ACC112 (cell line): ENCODE data around the gene TGM2.

Experiments
- H2AFZ ChIP-seq: fragments of 200-600 bp; sonication (generic); one replicate; pipeline ENCODE4 v1.6.0; 2017; ENCODE audit warnings: antibody characterized with exemption, low read length; ENCODE audit not compliant: unreplicated experiment
- H3K27ac ChIP-seq: fragments of 200-600 bp; sonication (generic); 2 replicates; pipeline ENCODE4 v1.5.1; 2014; ENCODE audit warnings: low read depth, mild to moderate bottlenecking, antibody characterized with exemption, low read length, moderate library complexity
- H3K27me3 ChIP-seq: fragments of 200-600 bp; sonication (generic); 2 replicates; pipeline ENCODE4 v1.6.1; 2014; ENCODE audit warnings: mild to moderate bottlenecking, antibody characterized with exemption, low read length, moderate library complexity, mixed read lengths; ENCODE audit not compliant: insufficient read depth
- H3K36me3 ChIP-seq: fragments of 200-600 bp; sonication (generic); 2 replicates; pipeline ENCODE4 v1.6.1; 2016; ENCODE audit warnings: mild to moderate bottlenecking, antibody characterized with exemption, low read length, moderate library complexity, mixed read lengths; ENCODE audit not compliant: insufficient read depth
- H3K4me1 ChIP-seq: fragments of 200-600 bp; sonication (generic); one replicate; pipeline ENCODE4 v1.6.1; 2016; ENCODE audit warnings: low read length, mixed read lengths; ENCODE audit not compliant: insufficient read depth, unreplicated experiment, control insufficient read depth
- H3K4me3 ChIP-seq: fragments of 200-600 bp; sonication (generic); 2 replicates; pipeline ENCODE4 v1.5.1; 2014; ENCODE audit warnings: mild to moderate bottlenecking, low read depth, low read length
- H3K79me2 ChIP-seq: fragments of 200-600 bp; sonication (generic); one replicate; pipeline ENCODE4 v1.6.0; 2016; ENCODE audit warnings: low read length; ENCODE audit not compliant: control insufficient read depth, unreplicated experiment, insufficient read depth

Gene TGM2

DNA sequence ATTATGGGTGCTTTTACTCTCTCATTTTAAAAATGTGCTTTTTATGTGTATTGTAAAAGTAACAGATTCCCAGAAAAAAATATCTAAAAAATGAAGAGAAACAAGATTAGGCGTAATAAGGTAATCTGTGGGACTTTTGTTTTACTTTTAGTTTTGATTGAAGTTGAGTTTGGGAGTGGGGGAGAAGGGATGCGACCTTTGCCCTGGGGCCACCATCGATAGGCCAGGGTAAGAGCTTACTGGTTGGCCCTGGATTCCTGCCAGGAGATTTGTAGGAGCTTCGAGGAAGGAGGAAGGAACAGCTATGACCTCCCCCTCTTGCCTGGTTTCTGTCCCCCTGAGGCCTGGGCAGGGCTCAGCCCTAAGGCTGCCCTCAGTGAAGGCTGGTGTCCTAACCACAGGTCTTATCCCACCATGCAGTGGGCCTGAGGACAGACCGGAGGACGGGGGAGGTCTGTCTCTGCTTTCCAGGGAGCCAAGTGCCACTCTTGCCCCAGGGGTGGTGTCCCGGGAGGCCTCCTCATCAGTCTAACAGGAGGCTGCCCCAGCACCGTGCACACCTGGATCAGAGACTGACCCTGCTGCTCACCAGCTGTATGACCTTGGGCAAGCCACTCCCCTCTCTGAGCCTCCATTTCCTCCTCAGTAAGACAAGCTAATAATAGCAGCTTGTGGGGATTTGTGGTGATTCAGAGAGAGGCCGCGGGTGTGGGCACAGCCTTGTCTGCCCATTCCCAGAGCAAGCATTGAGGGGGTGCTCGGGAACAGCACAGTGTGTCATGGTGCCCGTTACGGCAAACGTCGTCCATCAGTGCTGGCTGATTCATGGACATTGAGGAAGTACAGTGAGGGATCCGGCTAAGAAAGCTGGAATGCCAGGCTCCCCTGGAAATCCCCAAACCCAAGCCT lies 21.2 kb downstream of the TGM2 start:
- Histone ChIP-seq H3K4me1 (peaks cover 24% of the 10 kb centered on the region), H3K4me3 (no peak overlapping the region), H3K27me3 (no peaks in the 10 kb centered on the region), H3K79me2 (no peaks in the 10 kb centered on the region), H3K36me3 (no peaks in the 10 kb centered on the region), H3K27ac (peak overlapping the region; percentile 90), H2AFZ (peak overlapping the region; percentile 26)

- Histone ChIP-seq H3K27ac (peak overlapping the region; percentile 90; the same call in 1 of the 2 replicates), H3K27me3 (no peaks in the 10 kb centered on the region), H2AFZ (no peak overlapping the region), H3K4me3 (no peak overlapping the region), H3K4me1 (peaks cover 24% of the 10 kb centered on the region), H3K36me3 (no peaks in the 10 kb centered on the region), H3K79me2 (no peaks in the 10 kb centered on the region)
Observed at GRCh38 chr20:38143238-38143645, 21.8 kb downstream of the TGM2 start.

DNA sequence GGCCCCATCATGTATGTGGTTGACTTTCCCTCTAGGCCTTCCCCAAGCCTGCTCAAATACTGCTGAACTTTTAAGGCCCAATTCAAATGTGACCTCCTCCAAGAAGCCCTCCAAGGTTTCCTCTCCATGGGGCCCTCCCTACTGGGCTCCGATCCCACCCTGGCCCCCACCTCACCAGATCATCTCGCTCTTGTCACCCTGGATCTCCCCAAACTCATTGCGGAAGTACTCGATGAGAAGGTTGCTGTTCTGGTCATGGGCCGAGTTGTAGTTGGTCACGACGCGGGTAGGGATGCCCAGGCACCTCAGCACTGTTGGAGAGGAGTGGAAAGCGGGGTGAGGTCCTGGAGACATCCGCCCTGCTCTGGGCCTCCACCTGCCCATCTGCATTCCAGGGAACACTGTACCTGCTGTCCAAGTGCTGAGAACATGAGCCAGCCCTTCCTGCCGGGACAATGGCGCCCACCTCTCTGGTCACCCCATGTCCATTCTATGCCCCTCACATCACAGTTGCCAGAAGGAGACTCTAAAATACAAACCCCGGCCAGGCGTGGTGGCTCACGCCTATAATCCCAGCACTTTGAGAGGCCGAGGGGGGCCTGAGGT lies 23.1 kb downstream of the TGM2 start:
- Histone ChIP-seq H3K4me3 (no peak overlapping the region), H3K27ac (no peak overlapping the region), H3K36me3 (no peaks in the 10 kb centered on the region), H3K4me1 (peaks cover 24% of the 10 kb centered on the region), H3K27me3 (no peaks in the 10 kb centered on the region), H3K79me2 (no peaks in the 10 kb centered on the region), H2AFZ (no peak overlapping the region)

GRCh38 chr20:38141204-38141888 lies 23.7 kb downstream of the TGM2 start:
- no peaks in the 10 kb centered on the region for H3K36me3 ChIP-seq

GRCh38 chr20:38139977-38140753 lies 24.9 kb downstream of the TGM2 start:
- Histone ChIP-seq H2AFZ (no peak overlapping the region), H3K79me2 (no peaks in the 10 kb centered on the region), H3K27me3 (no peaks in the 10 kb centered on the region), H3K4me1 (peaks cover 25% of the 10 kb centered on the region), H3K36me3 (no peaks in the 10 kb centered on the region), H3K4me3 (no peak overlapping the region), H3K27ac (no peak overlapping the region)

More at GRCh38 chr20:38141204-38141888, 23.7 kb downstream of the TGM2 start:
- Histone ChIP-seq H3K79me2 (no peaks in the 10 kb centered on the region), H3K27ac (no peak overlapping the region), H3K4me1 (peaks cover 24% of the 10 kb centered on the region), H2AFZ (no peak overlapping the region), H3K27me3 (no peaks in the 10 kb centered on the region), H3K4me3 (no peak overlapping the region)

GRCh38 chr20:38139156-38139912 lies 25.7 kb downstream of the TGM2 start:
- Histone ChIP-seq H3K4me1 (peaks cover 25% of the 10 kb centered on the region), H3K4me3 (no peak overlapping the region), H2AFZ (no peak overlapping the region)

DNA sequence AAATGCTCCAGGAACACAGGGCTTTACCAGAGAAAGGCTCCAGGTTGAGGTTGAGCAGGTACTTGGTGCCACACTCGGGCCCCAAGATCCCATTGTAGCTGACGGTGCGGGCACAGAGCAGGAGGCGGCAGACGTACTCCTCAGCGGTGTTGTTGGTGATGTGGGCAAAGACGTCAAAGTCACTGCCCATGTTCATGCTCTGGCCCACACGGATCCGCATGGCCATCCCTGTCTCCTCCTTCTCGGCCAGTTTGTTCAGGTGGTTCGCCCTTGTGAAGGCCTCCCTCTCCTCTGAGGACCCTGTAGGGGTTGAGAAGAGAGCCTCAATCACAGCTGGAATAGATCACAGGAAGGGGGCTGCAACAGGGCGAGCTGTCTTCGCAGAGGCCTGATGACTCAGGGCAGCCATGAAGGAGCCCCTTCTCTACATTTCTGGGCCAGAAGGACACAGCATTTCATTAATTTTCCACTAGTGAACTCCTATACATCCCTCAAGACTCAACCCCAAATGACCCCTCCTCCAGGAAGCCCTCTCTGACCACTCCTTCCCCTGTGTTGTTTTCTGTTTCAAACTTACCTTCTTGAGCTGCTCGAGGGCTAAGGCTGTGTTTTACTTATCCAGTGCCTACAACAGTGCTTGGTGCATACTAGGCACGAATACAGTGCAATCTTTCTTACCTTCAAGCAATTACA lies 26.8 kb downstream of the TGM2 start:
- no peak overlapping the region for H3K27ac ChIP-seq
- H2AFZ ChIP-seq = no peak overlapping the region
- H3K79me2 ChIP-seq = no peaks in the 10 kb centered on the region
- H3K4me1 ChIP-seq = peaks cover 20% of the 10 kb centered on the region
- H3K27me3 ChIP-seq = no peaks in the 10 kb centered on the region
- H3K4me3 ChIP-seq = no peak overlapping the region
- H3K36me3 ChIP-seq = no peaks in the 10 kb centered on the region

More at GRCh38 chr20:38139156-38139912, 25.7 kb downstream of the TGM2 start:
- no peaks in the 10 kb centered on the region for H3K27me3 ChIP-seq
- no peak overlapping the region for H3K27ac ChIP-seq
- H3K79me2 ChIP-seq = no peaks in the 10 kb centered on the region
- no peaks in the 10 kb centered on the region for H3K36me3 ChIP-seq

- H3K27me3 ChIP-seq = no peaks in the 10 kb centered on the region
- peaks cover 18% of the 10 kb centered on the region for H3K4me1 ChIP-seq
- H2AFZ ChIP-seq = no peak overlapping the region
- H3K36me3 ChIP-seq = no peaks in the 10 kb centered on the region
- no peaks in the 10 kb centered on the region for H3K79me2 ChIP-seq
- no peak overlapping the region for H3K4me3 ChIP-seq
- no peak overlapping the region for H3K27ac ChIP-seq
Observed at GRCh38 chr20:38137441-38138037, 27.5 kb downstream of the TGM2 start.
